ENCODE measurements around the gene KRTAP5-1.
"Not testable (repeated sequence)": the region's sequence is repeated elsewhere in the genome, so short reads cannot be mapped to it uniquely, and the experiment has no call there.

KRTAP5-1 gene

DNA sequence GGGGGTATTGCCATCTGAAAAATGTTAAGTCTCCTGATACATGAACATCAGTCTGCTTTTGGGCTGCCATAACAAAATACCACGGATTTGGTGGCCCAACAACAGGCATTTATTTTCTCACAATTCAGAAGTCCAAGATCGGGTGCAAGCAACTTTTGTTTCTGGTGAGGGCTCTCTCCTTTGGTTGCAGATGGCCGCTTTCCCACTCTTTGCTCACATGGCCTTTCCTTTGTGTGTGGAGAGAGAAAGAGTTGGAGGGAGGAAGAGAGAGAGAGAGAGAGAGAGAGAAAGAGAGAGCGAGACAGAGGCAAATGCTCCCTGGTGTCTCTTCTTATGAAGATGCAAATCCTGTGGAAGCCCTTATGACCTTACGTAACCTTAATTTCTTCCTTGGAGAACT, 15.5 kb upstream of the KRTAP5-1 start:
- DNase-seq: no peak

DNA sequence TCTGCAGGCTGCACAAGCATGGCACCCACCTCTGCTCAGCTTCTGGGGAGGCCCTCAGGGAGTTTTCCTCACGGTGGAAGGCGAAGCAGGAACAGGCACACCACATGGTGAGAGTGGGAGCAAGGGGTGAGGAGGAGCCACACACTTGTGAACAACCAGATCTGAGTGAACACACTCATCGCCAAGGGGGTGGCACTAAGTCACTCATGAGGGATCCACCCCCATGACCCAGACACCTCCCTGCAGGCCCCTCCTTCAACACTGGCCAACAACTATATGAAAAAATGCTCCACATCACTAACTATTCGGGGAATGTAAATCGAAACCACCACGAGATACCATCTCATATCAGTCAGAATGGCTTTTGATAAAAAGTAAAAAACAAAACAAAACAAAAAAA, 13.7 kb upstream of the KRTAP5-1 start:
- no peak for DNase-seq

GRCh38 chr11:1598406-1598805, 13.3 kb upstream of the KRTAP5-1 start:
- not testable (repeated sequence) for DNase-seq

DNA sequence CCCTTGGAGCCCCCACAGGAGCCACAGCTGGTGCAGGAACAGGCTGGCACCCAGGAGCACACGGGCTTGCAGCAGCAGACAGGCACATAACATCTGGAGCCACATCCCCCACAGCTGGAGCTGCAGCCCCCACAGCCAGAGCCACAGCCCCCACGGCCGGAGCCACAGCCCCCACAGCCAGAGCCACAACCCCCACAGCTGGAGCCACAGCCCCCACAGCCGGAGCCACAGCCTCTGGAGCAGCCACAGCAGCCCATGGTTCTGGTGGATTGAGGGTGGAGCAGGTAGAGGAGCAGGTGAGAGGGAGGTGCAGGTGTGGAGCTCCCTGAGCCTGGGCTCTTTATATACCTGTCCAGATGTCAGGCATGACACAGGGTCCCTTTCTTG, 12.9 kb upstream of the KRTAP5-1 start, which contains the start of gene KRTAP5-2:
Gene KRTAP5-2, minus strand, starts transcription at position 301 of the 387 bp plus-strand sequence. Its CDS starts 44 bp downstream, at position 257.
- no peak for DNase-seq

- peak; percentile 41 for DNase-seq
Observed at GRCh38 chr11:1597331-1597993, 12.4 kb upstream of the KRTAP5-1 start.

- not testable (repeated sequence) for DNase-seq
Observed at GRCh38 chr11:1596576-1597121, 11.6 kb upstream of the KRTAP5-1 start.

DNA sequence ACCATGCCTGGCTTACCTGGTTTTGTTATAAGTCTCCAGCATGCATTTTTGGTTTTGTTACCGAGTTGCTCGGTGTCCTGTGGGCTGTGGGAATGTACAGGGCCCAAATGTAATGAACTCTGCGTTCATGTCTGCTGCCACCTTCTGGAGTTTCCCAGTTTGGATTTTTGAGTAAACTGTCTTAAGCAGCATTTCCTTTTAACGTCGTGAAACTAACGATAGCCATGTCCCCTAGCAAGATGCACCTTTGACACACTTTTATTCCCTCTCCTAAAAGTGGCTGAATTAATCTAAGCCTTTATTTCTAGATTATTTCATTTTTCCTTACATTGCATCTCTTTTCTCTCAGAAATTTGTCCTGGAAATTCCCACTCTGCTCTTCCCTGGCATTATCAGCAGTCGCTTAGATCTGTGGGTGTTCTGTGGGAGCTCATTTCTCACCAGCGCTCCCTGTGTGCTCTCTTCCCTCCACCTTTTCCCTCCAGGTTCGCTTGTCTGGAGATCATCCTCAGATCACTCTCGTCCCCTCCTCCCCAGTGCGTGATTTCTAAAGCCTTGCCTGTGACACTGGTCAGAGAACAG, 11.0 kb upstream of the KRTAP5-1 start:
- not testable (repeated sequence) for DNase-seq

GRCh38 chr11:1592628-1593027, 7.5 kb upstream of the KRTAP5-1 start:
- DNase-seq: no peak

GRCh38 chr11:1589996-1590395, 4.9 kb upstream of the KRTAP5-1 start:
- DNase-seq: no peak

- not testable (repeated sequence) for DNase-seq
Observed at GRCh38 chr11:1589191-1589963, 4.3 kb upstream of the KRTAP5-1 start.

DNA sequence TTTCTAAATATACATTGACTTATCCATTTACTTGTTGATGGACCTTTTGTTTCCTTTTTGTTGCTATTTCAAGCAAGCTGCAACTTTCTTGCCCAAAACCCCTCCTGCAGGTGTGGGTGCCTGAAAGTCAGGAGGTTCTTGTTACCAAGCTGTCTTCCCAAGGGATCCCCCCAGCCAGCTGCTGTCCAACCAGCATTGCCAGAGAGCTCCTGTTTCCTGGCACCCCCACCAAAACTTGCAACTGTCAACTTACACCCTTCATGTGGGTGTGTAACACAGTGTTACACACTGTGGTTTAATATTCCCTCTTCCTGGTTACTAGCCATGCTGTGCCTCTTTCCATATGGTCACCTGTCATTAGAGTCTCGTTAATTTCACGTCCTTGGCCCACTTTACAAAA, 1.6 kb upstream of the KRTAP5-1 start:
- DNase-seq: no peak

DNA sequence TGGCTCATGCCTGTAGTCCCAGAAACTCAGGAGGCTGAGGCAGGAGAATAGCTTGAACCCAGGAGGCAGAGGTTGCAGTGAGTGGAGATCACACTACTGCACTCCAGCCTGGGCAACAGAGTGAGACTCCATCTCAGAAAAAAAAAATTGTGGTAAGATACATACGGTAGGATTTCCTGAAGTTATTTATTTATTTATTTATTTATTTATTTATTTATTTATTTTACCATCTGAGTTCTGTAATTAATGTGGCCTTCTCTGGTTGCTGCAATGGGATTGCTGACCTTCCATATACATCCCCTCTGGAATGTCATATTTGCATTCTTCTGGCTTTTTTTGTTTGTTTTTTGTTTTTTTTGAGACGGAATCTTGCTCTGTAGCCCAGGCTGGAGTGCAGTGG, 2.2 kb downstream of the KRTAP5-1 start:
- DNase-seq: not testable (repeated sequence)

DNA sequence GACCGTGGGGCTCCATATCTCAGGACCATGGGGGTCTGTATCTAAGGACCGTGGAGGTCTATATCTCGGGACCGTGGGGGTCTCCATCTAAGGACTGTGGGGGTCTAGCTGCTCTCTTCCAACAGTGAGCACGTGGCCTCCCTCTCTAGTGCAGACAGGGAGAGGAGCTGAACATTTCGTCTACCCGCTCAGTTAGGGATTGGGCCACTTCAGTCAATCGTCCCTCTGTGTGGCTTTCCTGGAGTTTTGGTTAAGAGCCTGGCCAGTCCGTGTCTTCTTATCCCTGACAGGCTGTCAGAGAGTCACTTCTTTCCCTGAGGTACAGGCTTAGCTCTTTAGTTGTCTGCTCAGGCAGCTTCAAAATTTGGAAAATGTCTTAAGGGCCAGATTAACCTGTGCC, 3.1 kb downstream of the KRTAP5-1 start:
- no peak for DNase-seq

DNA sequence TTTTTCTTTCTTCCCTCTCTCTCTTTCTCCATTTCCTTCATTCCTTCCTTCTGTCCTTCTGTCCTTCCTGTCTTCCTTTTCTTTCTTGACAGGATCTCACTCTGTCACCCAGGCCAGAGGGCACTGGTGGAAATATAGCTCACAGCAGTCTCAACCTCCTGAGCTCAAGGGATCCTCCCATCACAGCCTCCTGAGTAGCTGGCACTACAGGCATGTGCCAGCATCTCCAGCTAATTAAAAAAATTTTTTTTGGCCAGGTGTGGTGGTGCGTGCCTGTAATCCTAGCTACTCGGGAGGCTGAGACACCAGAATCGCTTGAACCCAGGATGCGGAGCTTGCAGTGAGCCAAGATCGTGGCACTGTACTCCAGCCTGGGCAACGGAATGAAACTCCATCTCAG, 8.3 kb downstream of the KRTAP5-1 start:
- no peak for DNase-seq

DNA sequence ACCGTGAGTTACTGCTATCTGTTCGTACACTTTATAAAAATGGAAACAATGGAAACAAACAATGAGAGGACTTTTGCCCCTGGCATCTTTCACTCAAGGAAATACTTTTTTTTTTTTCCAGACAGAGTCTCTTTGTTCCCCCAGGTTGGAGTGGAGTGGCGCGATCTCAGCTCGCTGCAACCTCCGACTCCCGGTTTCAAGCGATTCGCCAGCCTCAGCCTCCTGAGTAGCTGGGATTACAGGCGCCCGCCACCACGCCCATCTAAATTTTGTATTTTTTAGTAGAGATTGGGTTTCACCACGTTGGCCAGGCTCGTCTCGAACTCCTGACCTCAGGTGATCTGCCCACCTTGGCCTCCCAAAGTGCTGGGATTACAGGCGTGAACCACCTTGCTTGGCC, 9.3 kb downstream of the KRTAP5-1 start:
- not testable (repeated sequence) for DNase-seq

GRCh38 chr11:1574933-1575242, 10.2 kb downstream of the KRTAP5-1 start:
- no peak for DNase-seq

- DNase-seq: no peak
Observed at GRCh38 chr11:1574238-1574932, 10.7 kb downstream of the KRTAP5-1 start.

DNA sequence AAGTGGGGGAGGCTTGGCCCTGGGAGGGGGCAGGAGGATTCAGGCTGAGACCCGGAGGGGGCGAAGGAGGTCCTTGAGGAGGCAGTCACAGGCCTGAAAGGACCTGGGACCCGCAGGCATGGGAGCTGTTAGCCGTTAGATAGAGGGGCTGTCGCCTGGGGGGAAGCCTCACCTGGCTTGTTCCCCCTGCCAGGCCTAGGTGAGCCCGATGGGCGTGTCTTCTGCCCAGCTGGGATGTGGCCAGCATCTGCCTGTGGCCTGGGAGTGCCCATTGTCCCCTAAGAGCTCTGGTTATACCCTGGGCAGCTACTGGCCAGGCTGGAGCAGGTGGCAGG, 11.2 kb downstream of the KRTAP5-1 start:
- DNase-seq: no peak

- DNase-seq: no peak
Observed at GRCh38 chr11:1573077-1573902, 11.8 kb downstream of the KRTAP5-1 start.

DNA sequence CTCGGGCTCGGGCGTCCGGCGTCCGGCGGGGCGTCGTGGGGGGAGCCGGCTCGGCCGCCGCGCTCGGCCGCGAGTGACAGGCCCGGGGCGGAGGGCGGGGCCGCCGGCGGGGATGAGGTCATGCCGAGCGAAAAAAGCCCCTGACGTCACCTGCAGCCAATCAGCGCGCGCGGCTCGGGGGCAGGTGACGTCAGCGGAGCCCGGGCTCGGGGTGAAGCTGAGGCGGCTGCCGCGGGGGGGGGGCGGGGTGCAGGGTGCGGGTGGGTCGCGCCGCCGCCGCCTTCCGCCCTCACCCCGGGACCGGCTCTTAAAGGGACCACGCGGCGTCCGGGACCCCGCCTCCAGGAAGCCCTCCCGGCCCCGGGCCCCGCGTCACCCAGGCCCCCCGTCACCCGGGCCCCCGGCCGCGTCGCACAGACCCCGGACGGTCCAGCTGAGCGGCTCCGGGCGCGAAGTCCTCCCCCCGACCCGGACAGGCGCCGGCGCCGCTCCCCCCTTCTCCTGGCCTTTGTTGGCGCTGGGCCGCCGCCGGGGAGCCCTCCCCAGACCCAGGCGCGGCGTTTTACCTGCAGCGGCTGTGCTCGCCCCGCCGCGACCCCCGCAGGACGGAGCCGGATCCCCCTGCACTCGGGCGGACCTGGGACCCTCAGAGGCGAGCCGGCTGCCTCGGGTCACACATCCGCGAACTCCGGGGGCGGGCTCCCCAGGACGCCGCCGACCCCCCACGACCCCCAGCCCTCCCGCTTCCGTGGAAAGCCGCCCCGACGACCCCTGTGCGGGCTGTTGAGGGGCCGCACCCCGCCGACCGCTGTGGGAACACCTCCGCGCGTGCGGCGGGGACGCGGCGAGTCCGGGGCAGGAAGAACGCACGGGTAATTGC, 12.6 kb downstream of the KRTAP5-1 start, which contains the start of gene DUSP8:
Gene DUSP8, minus strand, starts transcription at position 75 of the 880 bp plus-strand sequence. CDS start 6,445 bp downstream, outside the sequence.
- DNase-seq: peak; percentile 91

DNA sequence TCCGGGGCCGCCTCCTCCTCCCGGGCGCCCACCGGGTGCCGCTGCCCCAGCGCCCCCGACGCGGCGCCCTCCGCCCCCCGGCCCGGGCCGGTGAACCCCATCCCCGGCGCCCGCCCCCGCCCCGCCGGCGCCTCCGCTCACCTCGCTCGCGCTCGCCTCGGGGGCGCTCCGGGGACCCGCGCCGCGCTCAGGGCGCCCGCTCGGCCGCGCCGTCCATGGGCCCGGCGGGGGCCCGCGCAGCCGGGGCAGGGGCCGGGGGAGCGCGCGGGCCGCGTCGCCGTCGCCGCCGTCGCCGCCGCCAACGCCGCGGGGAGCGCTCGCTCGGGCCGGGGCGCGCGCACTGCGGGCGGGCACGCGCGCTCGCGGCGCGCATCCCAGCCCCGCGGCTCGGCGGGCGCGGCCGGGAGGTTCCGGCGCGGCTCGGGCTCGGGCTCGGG, 13.3 kb downstream of the KRTAP5-1 start:
- no peak for DNase-seq

Data from left hindlimb (tissue), 1 donor.